ENCODE measurements around the gene WDR83. TPM values are rescaled to one million over a fixed set of nuclear protein-coding genes. Genes with fewer than 3 reads are reported as not detected.

The WDR83 gene
- total and polyA plus RNA-seq, 2 experiments from 2014 or later: 9.1 to 19.5 TPM

DNA sequence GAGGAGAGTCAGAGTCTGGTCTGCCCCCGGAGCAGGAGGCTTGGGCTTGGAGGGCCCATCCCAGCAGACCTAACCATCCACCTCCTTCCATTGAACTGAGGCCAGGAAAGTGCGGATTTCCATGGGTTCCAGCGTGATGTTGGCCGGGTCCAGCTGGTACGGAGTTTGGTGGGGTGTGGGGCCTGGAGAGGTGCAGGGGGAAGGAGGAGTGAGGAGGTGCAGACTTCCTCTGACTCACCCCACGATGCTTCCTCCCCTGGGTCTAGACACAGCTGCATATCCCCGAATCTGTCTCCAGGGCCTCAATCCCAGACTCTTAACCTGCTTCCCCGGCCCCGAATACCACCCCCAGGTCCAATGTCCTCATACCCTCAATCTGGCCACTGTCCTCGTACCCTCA lies 20.1 kb upstream of the WDR83 start:
- DNase-seq (ENCODE audit: low spot score): no peak
- no peaks in the 10 kb centered on the region for H3K79me2 ChIP-seq
- WGBS (ENCODE audit: low lambda C conversion rate, missing lambda C conversion rate): 97% methylated on average over 10 of the region's 10 CpGs
- no peak overlapping the region for H3K4me3 ChIP-seq
- H3K9me3 ChIP-seq (ENCODE audit: low read depth): no peaks in the 10 kb centered on the region
- no peak overlapping the region for H3K4me2 ChIP-seq
- H4K20me1 ChIP-seq (ENCODE audit: insufficient read depth, poor library complexity, severe bottlenecking): no peaks in the 10 kb centered on the region
- no peaks in the 10 kb centered on the region for H3K36me3 ChIP-seq (replicated peaks; ENCODE audit: insufficient read depth, low read depth)
- H3K27me3 ChIP-seq: no peaks in the 10 kb centered on the region
- no peak overlapping the region for H3K27ac ChIP-seq
- no peaks in the 10 kb centered on the region for H3K4me1 ChIP-seq (ENCODE audit: insufficient read depth)
- H2AFZ ChIP-seq: no peak overlapping the region
- H3K9me2 ChIP-seq (replicated peaks; ENCODE audit: insufficient read depth): no peaks in the 10 kb centered on the region
- TF ChIP-seq, protein P1, sequence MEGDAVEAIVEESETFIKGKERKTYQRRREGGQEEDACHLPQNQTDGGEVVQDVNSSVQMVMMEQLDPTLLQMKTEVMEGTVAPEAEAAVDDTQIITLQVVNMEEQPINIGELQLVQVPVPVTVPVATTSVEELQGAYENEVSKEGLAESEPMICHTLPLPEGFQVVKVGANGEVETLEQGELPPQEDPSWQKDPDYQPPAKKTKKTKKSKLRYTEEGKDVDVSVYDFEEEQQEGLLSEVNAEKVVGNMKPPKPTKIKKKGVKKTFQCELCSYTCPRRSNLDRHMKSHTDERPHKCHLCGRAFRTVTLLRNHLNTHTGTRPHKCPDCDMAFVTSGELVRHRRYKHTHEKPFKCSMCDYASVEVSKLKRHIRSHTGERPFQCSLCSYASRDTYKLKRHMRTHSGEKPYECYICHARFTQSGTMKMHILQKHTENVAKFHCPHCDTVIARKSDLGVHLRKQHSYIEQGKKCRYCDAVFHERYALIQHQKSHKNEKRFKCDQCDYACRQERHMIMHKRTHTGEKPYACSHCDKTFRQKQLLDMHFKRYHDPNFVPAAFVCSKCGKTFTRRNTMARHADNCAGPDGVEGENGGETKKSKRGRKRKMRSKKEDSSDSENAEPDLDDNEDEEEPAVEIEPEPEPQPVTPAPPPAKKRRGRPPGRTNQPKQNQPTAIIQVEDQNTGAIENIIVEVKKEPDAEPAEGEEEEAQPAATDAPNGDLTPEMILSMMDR (IDR thresholded peaks at IDR 0.05; ENCODE audit: poor library complexity): no peak
- TF ChIP-seq EZH2phosphoT487 (IDR thresholded peaks at IDR 0.05; ENCODE audit: low read depth, severe bottlenecking, unreplicated experiment) (no peak), EZH2 (IDR thresholded peaks at IDR 0.05; ENCODE audit: borderline replicate concordance) (no peak)

DNA sequence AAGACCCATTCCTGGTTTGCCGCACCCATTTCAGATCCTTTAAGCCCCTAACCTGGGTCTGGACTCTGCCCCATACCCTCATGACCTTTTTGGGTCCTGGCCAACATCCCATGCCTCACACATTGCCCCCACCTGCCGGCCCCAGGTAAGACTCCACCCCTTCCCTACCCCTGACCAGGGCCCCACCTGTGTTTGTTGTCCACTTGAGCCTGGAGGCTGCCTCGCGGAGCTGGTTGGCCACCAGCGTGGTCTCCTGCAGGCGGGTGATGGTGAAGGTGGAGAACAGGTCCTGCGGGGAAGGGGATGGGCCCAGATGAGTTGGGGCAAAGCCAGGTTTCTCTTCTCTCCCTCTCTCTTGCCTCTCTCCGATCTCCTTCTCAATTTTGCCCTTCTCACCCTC lies 19.6 kb upstream of the WDR83 start:
- 86% methylated on average over 8 of the region's 8 CpGs for WGBS (ENCODE audit: low lambda C conversion rate, missing lambda C conversion rate)
- TF ChIP-seq EZH2 (IDR thresholded peaks at IDR 0.05; ENCODE audit: borderline replicate concordance) (no peak), EZH2phosphoT487 (IDR thresholded peaks at IDR 0.05; ENCODE audit: low read depth, severe bottlenecking, unreplicated experiment) (no peak)
- TF ChIP-seq, protein P1 (IDR thresholded peaks at IDR 0.05; ENCODE audit: poor library complexity): no peak
- Histone ChIP-seq H3K27me3 (no peaks in the 10 kb centered on the region), H4K20me1 (ENCODE audit: insufficient read depth, poor library complexity, severe bottlenecking) (no peaks in the 10 kb centered on the region), H2AFZ (no peak overlapping the region), H3K4me2 (no peak overlapping the region), H3K79me2 (no peaks in the 10 kb centered on the region), H3K9me3 (ENCODE audit: low read depth) (no peaks in the 10 kb centered on the region), H3K27ac (no peak overlapping the region), H3K9me2 (replicated peaks; ENCODE audit: insufficient read depth) (no peaks in the 10 kb centered on the region), H3K36me3 (replicated peaks; ENCODE audit: insufficient read depth, low read depth) (no peaks in the 10 kb centered on the region), H3K4me1 (ENCODE audit: insufficient read depth) (no peaks in the 10 kb centered on the region), H3K4me3 (no peak overlapping the region)
- DNase-seq (ENCODE audit: low spot score): no peak

DNA sequence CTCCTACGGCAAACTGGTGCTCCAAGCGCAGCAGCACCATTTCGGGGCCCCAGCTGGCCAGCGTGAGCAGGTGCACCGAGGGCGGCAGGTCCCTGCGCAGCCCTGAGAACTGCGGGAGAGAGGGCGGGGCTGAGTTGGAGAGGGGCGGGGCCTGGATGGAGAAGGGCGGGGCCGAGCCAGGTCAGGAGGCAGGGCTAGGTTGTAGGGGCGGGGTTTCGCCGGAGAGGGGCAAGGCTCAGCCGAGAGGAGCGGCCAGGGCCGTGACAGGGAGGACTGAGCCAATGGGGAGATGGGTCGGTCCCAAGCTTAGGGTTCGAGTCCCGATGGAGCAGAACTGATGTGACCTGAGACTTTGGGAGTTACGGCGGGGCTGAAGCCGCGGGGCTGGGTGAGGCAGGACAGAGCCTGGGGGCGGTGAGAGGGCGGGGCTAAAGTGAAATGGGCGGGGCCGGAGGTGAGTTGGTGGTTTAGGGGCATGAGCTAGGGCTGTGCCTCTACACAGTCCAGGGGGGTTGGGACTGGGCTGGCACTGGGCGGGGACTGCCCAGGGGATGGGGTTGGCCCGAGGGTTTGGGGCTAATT lies 19.0 kb upstream of the WDR83 start:
- H3K4me3 ChIP-seq: no peak overlapping the region
- TF ChIP-seq EZH2 (IDR thresholded peaks at IDR 0.05; ENCODE audit: borderline replicate concordance): no peak
- no peak for TF ChIP-seq EZH2phosphoT487 (IDR thresholded peaks at IDR 0.05; ENCODE audit: low read depth, severe bottlenecking, unreplicated experiment)
- TF ChIP-seq, protein P1 (IDR thresholded peaks at IDR 0.05; ENCODE audit: poor library complexity): no peak
- H3K27ac ChIP-seq: no peak overlapping the region
- no peaks in the 10 kb centered on the region for H3K4me1 ChIP-seq (ENCODE audit: insufficient read depth)
- no peak overlapping the region for H2AFZ ChIP-seq
- no peaks in the 10 kb centered on the region for H3K9me3 ChIP-seq (ENCODE audit: low read depth)
- no peaks in the 10 kb centered on the region for H4K20me1 ChIP-seq (ENCODE audit: insufficient read depth, poor library complexity, severe bottlenecking)
- no peaks in the 10 kb centered on the region for H3K79me2 ChIP-seq
- peak; percentile 66 for DNase-seq (ENCODE audit: low spot score)
- 58% methylated on average over 15 of the region's 31 CpGs for WGBS (ENCODE audit: low lambda C conversion rate, missing lambda C conversion rate)
- H3K9me2 ChIP-seq (replicated peaks; ENCODE audit: insufficient read depth): no peaks in the 10 kb centered on the region
- H3K36me3 ChIP-seq (replicated peaks; ENCODE audit: insufficient read depth, low read depth): no peaks in the 10 kb centered on the region
- H3K27me3 ChIP-seq: no peaks in the 10 kb centered on the region
- H3K4me2 ChIP-seq: peak overlapping the region; percentile 49

Measured in hepatocyte (in vitro differentiated cells).